ENCODE measurements around the gene MRGPRX4.

MRGPRX4 gene

DNA sequence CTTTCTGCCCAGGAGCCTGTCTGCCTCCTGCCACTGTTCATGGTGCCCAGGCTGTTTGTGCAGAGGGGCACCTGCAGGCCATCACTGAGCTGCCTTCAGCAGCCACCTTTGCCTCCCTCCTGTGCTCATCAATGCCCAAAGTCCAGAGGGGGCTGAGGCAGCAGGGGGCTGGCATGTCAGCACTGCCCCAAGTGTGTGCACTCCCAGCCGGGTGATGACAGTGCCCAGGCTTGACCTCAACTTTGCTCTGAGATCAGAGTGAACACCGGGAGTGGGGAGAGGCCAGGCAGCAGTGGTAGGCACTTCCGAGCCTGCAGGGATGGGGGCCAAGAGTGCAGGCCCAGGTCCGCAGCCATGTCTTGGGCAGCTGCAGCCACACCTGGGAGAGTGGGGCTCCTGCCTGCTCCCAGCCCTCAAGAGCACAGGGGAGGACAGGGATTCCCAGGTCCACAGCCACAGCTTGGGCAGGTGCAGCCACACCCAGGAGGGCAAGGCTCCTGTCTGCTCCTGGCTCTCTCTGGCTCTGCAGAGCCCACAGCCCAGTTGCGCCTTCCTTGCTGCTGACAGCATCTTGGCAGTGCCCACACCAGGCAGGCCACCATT, 48.7 kb downstream of the MRGPRX4 start:
- DNase-seq (ENCODE audit: low read depth): no peak

DNA sequence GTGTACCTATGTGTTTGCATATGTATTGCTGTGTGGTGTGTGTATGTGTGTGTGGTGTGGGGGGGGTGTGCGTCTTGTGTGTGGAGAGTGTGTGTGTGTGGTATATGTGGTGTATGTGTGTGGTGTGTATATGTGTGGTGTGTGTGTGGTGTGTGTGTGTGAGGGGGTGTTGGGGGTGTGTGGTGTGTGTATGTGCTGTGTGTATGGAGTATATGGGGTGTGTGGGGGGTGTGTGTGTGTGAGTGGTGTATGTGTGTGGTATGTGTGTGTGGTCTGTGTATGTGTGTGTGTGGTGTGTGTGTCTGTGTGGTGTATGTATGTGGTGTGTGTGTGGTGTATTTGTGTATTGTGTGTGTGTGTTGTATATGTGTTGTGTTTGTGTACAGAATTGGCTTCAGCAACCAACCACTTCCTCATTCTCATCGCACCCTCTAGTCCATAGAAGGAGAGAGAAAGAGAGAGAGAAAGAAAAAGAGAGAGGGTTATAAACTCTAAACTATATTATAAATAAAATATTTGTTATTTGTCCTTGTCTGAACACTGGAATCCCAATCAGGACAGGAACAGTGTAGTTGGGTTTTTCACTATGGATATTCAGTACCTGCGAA, 50.3 kb downstream of the MRGPRX4 start:
- DNase-seq (ENCODE audit: low read depth): no peak

All from stimulated activated CD4-positive, alpha-beta T cell treated with anti-CD3 and anti-CD28 coated beads, Interleukin-2, amount 100 ng/mL, for 4 hours (primary cell).